NCI-H2029 treated with DMSO at 0.1 percent for 48 hours (cell line): ENCODE measurements around the gene PANX3.

Experiments used
- DNase-seq: peaks from one replicate; lab custom pipeline; 2025; lab: John Stamatoyannopoulos, UW

Gene PANX3

GRCh38 chr11:124658986-124659385 is 47.8 kb downstream of the PANX3 start:
- no peak for DNase-seq

GRCh38 chr11:124661553-124661952 is 50.3 kb downstream of the PANX3 start:
- DNase-seq: no peak

GRCh38 chr11:124662106-124662505 is 50.9 kb downstream of the PANX3 start:
- no peak for DNase-seq

GRCh38 chr11:124663861-124664260 is 52.6 kb downstream of the PANX3 start:
- no peak for DNase-seq

- no peak for DNase-seq
Measured at GRCh38 chr11:124667601-124668000, 56.4 kb downstream of the PANX3 start.

- peak; percentile 20 for DNase-seq
Measured at GRCh38 chr11:124669193-124669592, 58.0 kb downstream of the PANX3 start.
